Natural killer cell (primary cell): ENCODE results near the gene TTLL4. TPM values are rescaled to one million over a fixed set of nuclear protein-coding genes. Genes with fewer than 3 reads are reported as not detected.

ENCODE experiments used
- ATAC-seq, 3 donors: fragments of 150-1000 bp in 2 of 3; fragments of 200-7000 bp in 1 of 3; cut with Tn5 transposase; 1 replicate in 1 of 3; 2 replicates in 2 of 3; pipeline ENCODE4 v1.10.0; 2021; ENCODE audit warnings: mild to moderate bottlenecking in 2 of 3, moderate library complexity in 2 of 3
- DNase-seq, 2 donors: peaks; one replicate each; pipeline versions ENCODE4 v3.0.0 to v3.0.0-alpha.2; 2013 to 2021; ENCODE audit warnings: mixed read lengths in 1 of 2
- H3K27ac ChIP-seq: one replicate; pipeline ENCODE4 v1.5.1; 2013; ENCODE audit warnings: mild to moderate bottlenecking, low read length
- H3K27me3 ChIP-seq: one replicate; pipeline ENCODE4 v1.6.1; 2013; ENCODE audit warnings: low read length; ENCODE audit not compliant: control insufficient read depth, insufficient read depth
- H3K36me3 ChIP-seq: one replicate; pipeline ENCODE4 v1.6.1; 2013; ENCODE audit warnings: low read length; ENCODE audit not compliant: control insufficient read depth, insufficient read depth
- H3K4me1 ChIP-seq: one replicate; pipeline ENCODE4 v1.6.1; 2013; ENCODE audit warnings: low read length; ENCODE audit not compliant: control insufficient read depth, insufficient read depth
- H3K4me3 ChIP-seq: one replicate; pipeline ENCODE4 v1.5.1; 2013; ENCODE audit warnings: low read length
- H3K9me3 ChIP-seq: one replicate; pipeline ENCODE4 v1.6.1; 2013; ENCODE audit warnings: low read length; ENCODE audit not compliant: control insufficient read depth, insufficient read depth
- H3K27ac Mint-ChIP-seq, 2 donors: one replicate each; pipeline ENCODE4 v1.8.0; 2022; ENCODE audit warnings: mild to moderate bottlenecking in 2 of 2, mixed read lengths in 2 of 2, moderate library complexity in 1 of 2
- H3K27me3 Mint-ChIP-seq, 2 donors: one replicate each; pipeline ENCODE4 v1.8.0; 2022; ENCODE audit warnings: low read depth in 2 of 2, mixed read lengths in 2 of 2
- H3K36me3 Mint-ChIP-seq: one replicate; pipeline ENCODE4 v1.8.0; 2022; ENCODE audit warnings: mixed read lengths
- H3K4me1 Mint-ChIP-seq, 2 donors: one replicate each; pipeline ENCODE4 v1.8.0; 2022; ENCODE audit warnings: mixed read lengths in 2 of 2
- H3K4me3 Mint-ChIP-seq: one replicate; pipeline ENCODE4 v1.8.0; 2022; ENCODE audit warnings: mild to moderate bottlenecking, moderate library complexity, mixed read lengths
- H3K9me3 Mint-ChIP-seq, 2 donors: one replicate each; pipeline ENCODE4 v1.8.0; 2022; ENCODE audit warnings: mixed read lengths in 2 of 2
- CTCF ChIP-seq: fragments of 200-600 bp; IDR thresholded peaks from one replicate; pipeline ENCODE4 v1.8.0; 2022; ENCODE audit warnings: antibody characterized with exemption
- WGBS: methylation state at CpG from one replicate; pipeline ENCODE4 v1.1.7; 2013; ENCODE audit warnings: missing lambda C conversion rate; ENCODE audit not compliant: insufficient coverage; 5-methylcytosine and 5-hydroxymethylcytosine counted together
- intact Hi-C: fragments of 100-400 bp; cut with micrococcal nuclease; formaldehyde crosslinking; loops from one replicate; pipeline ENCODE4 v1.14.2; 2022
- total RNA-seq, 4 donors: library from RNA; stranded (reverse); fragments of 120-200 nt in 1 of 4; gene quantifications; one replicate each; pipeline versions ENCODE4 v1.2.3 to v1.2.4, GENCODE V29; 2013 to 2022

TTLL4 gene
- total RNA-seq, 3 donors from 2014 or later (not counting 1 experiment from before 2014, with no cell fraction given), result 20.2 to 25.5 (median 22.8) TPM

- H3K27ac Mint-ChIP-seq, result no peak overlapping the region
Measured at GRCh38 chr2:218804817-218805216, 94.2 kb downstream of the TTLL4 start.

More at GRCh38 chr2:218804817-218805216, 94.2 kb downstream of the TTLL4 start:
- no CpG with 5 or more reads among the region's 1 CpG for WGBS
- intact Hi-C loops, result no loop called here
- peaks cover 4% of the 10 kb centered on the region for H3K9me3 ChIP-seq
- no peak overlapping the region for H3K27ac ChIP-seq
- peaks cover 2 to 5% of the 10 kb centered on the region in 2 donors for H3K9me3 Mint-ChIP-seq
- H3K4me3 Mint-ChIP-seq, result no peak overlapping the region
- H3K4me1 ChIP-seq, result peaks cover 3% of the 10 kb centered on the region
- H3K27me3 ChIP-seq, result peaks cover 18% of the 10 kb centered on the region
- no peaks in the 10 kb centered on the region for H3K36me3 ChIP-seq
- no peak overlapping the region for H3K4me3 ChIP-seq
- DNase-seq (no peak), ATAC-seq (no peak)
- peaks cover 17 to 31% of the 10 kb centered on the region in 2 donors for H3K27me3 Mint-ChIP-seq
- TF ChIP-seq CTCF, result no peak
- H3K36me3 Mint-ChIP-seq, result no peaks in the 10 kb centered on the region
- H3K4me1 Mint-ChIP-seq, result peaks cover 0 to 5% of the 10 kb centered on the region in 2 donors

Other genes starting within 250 kb of the TTLL4 start
- gene USP37, start 142.5 kb upstream of the TTLL4 start, total RNA-seq, result 10 to 100 TPM; 18.3 to 26.2 (median 21.6) TPM
- gene CNOT9, start 142.0 kb upstream of the TTLL4 start, total RNA-seq, result 10 to 100 TPM; 61.4 to 66.7 (median 66.3) TPM
- under 1 TPM; 0.43 to 0.83 (median 0.54) TPM for gene PLCD4, start 102.9 kb upstream of the TTLL4 start, total RNA-seq
- 10 to 100 TPM; 57.0 to 67.8 (median 62.6) TPM for gene ZNF142, start 51.2 kb upstream of the TTLL4 start, total RNA-seq
- gene BCS1L, start 51.2 kb upstream of the TTLL4 start, total RNA-seq, result 10 to 100 TPM; 20.1 to 30.9 (median 20.5) TPM
- gene RNF25, start 38.8 kb upstream of the TTLL4 start, total RNA-seq, result 10 to 100 TPM; 16.5 to 22.8 (median 20.1) TPM
- gene STK36, start 38.7 kb upstream of the TTLL4 start, total RNA-seq, result 10 to 100 TPM; 20.0 to 20.3 (median 20.2) TPM
- 1 to 10 TPM in 1 of 3 donors, under 1 TPM in 1, not detected in 1; 0.61 to 1.6 TPM for gene CYP27A1, start 71.3 kb downstream of the TTLL4 start, total RNA-seq
- gene PRKAG3, start 121.0 kb downstream of the TTLL4 start, total RNA-seq, result not detected
- not detected for gene WNT6, start 149.0 kb downstream of the TTLL4 start, total RNA-seq
- gene WNT10A, start 170.0 kb downstream of the TTLL4 start, total RNA-seq, result 1 to 10 TPM in 2 of 3 donors, under 1 TPM in 1; 0.92 to 2.9 (median 2.9) TPM
- not detected for gene CDK5R2, start 248.8 kb downstream of the TTLL4 start, total RNA-seq